IMR-90 (cell line): ENCODE data around the gene CYB561D2. TPM values are rescaled to one million over a fixed set of nuclear protein-coding genes. Genes with fewer than 3 reads are reported as not detected.

ENCODE experiments used
- ATAC-seq: fragments of 200-7000 bp; cut with Tn5 transposase; 2 replicates; pipeline ENCODE4 v1.9.1; 2020; ENCODE audit warnings: low read depth, mild to moderate bottlenecking, moderate library complexity
- BruUV-seq: library from RNA; stranded (reverse); fragments of 400-500 nt; replicated peaks from 2 replicates; lab custom pipeline; 2021; lab: Mats Ljungman, UMichigan
- CTCF ChIA-PET: fragments of 300-600 bp; formaldehyde crosslinking; extraction: SDS; loops from one replicate; lab custom pipeline; 2021; ENCODE audit warnings: antibody characterized with exemption; lab: Yijun Ruan, JAX
- POLR2A ChIA-PET: fragments of 300-600 bp; sonication (Branson Sonifier 250); formaldehyde crosslinking; loops from one replicate; lab custom pipeline; 2022; ENCODE audit warnings: antibody characterized with exemption; ENCODE audit not compliant: unreplicated experiment; lab: Charles Lee
- DNase-seq: peaks from one replicate; pipeline ENCODE4 v3.0.0; 2013
- H2AFZ ChIP-seq: replicated peaks from 2 replicates; pipeline ENCODE3; 2013; ENCODE audit warnings: low read length, mild to moderate bottlenecking; ENCODE audit not compliant: poor library complexity
- H2AK5ac ChIP-seq: 2 replicates; pipeline ENCODE4 v1.6.1; 2013; ENCODE audit warnings: low read depth, low read length, inconsistent platforms
- H2AK9ac ChIP-seq: replicated peaks from 2 replicates; pipeline ENCODE3; 2013; ENCODE audit warnings: mild to moderate bottlenecking, low read depth, low read length, moderate library complexity; ENCODE audit not compliant: poor library complexity
- H2BK120ac ChIP-seq: 2 replicates; pipeline ENCODE4 v1.6.1; 2013; ENCODE audit warnings: low read depth, low read length, inconsistent platforms
- H2BK15ac ChIP-seq: 3 replicates; pipeline ENCODE4 v1.6.1; 2013; ENCODE audit warnings: low read depth, low read length, inconsistent platforms
- H2BK20ac ChIP-seq: 2 replicates; pipeline ENCODE4 v1.6.1; 2013; ENCODE audit warnings: low read depth, mild to moderate bottlenecking, inconsistent platforms, low read length, moderate library complexity
- H2BK5ac ChIP-seq: 2 replicates; pipeline ENCODE4 v1.6.1; 2013; ENCODE audit warnings: mild to moderate bottlenecking, low read depth, low read length, inconsistent platforms; ENCODE audit not compliant: poor library complexity, severe bottlenecking
- H3K14ac ChIP-seq: replicated peaks from 2 replicates; pipeline ENCODE4 v1.6.1; 2013; ENCODE audit warnings: low read depth, low read length, inconsistent platforms
- H3K18ac ChIP-seq: 2 replicates; pipeline ENCODE4 v1.6.1; 2013; ENCODE audit warnings: low read depth, low read length, control low read depth
- H3K23ac ChIP-seq: 2 replicates; pipeline ENCODE4 v1.6.1; 2013; ENCODE audit warnings: low read depth, low read length, inconsistent platforms
- H3K27ac ChIP-seq: 2 replicates; pipeline ENCODE4 v1.5.1; 2013; ENCODE audit warnings: mild to moderate bottlenecking, control low read depth, low read length; ENCODE audit not compliant: insufficient read depth
- H3K27me3 ChIP-seq: 2 replicates; pipeline ENCODE4 v1.6.1; 2013; ENCODE audit warnings: low read length; ENCODE audit not compliant: control insufficient read depth, insufficient read depth
- H3K36me3 ChIP-seq: 2 replicates; pipeline ENCODE4 v1.6.1; 2013; ENCODE audit warnings: low read length, mixed read lengths; ENCODE audit not compliant: control insufficient read depth, insufficient read depth
- H3K4ac ChIP-seq: 2 replicates; pipeline ENCODE4 v1.6.1; 2013; ENCODE audit warnings: low read depth, low read length, inconsistent platforms
- H3K4me1 ChIP-seq: 2 replicates; pipeline ENCODE4 v1.6.1; 2013; ENCODE audit warnings: low read length, mixed read lengths; ENCODE audit not compliant: control insufficient read depth, insufficient read depth
- H3K4me2 ChIP-seq: 2 replicates; pipeline ENCODE4 v1.6.1; 2013; ENCODE audit warnings: low read depth, mild to moderate bottlenecking, control low read depth, low read length, moderate library complexity
- H3K4me3 ChIP-seq: 2 replicates; pipeline ENCODE4 v1.5.1; 2013; ENCODE audit warnings: low read depth, mild to moderate bottlenecking, control low read depth, low read length, moderate library complexity; ENCODE audit not compliant: insufficient read depth
- H3K56ac ChIP-seq: 2 replicates; pipeline ENCODE4 v1.6.1; 2013; ENCODE audit warnings: low read length, inconsistent platforms; ENCODE audit not compliant: insufficient read depth; ENCODE audit errors: extremely low read depth
- H3K79me1 ChIP-seq, 2 experiments: 2 replicates each; pipeline ENCODE4 v1.6.1; 2013; ENCODE audit warnings: low read length in 2 of 2, inconsistent platforms in 1 of 2, low read depth in 1 of 2
- H3K9ac ChIP-seq: 2 replicates; pipeline ENCODE4 v1.6.1; 2013; ENCODE audit warnings: low read depth, low read length, control low read depth
- H3K9me1 ChIP-seq: 2 replicates; pipeline ENCODE4 v1.6.1; 2013; ENCODE audit warnings: low read length, inconsistent platforms; ENCODE audit not compliant: insufficient read depth
- H3K9me3 ChIP-seq: 2 replicates; pipeline ENCODE4 v1.6.1; 2013; ENCODE audit warnings: low read length; ENCODE audit not compliant: control insufficient read depth, insufficient read depth
- H4K20me1 ChIP-seq: 2 replicates; pipeline ENCODE4 v1.6.1; 2013; ENCODE audit warnings: low read length, inconsistent platforms; ENCODE audit not compliant: insufficient read depth
- H4K5ac ChIP-seq: 2 replicates; pipeline ENCODE4 v1.6.1; 2013; ENCODE audit warnings: mild to moderate bottlenecking, low read depth, low read length, control low read depth
- H4K8ac ChIP-seq, 2 experiments: 2 replicates each; pipeline ENCODE4 v1.6.1; 2013; ENCODE audit warnings: low read depth in 2 of 2, low read length in 2 of 2, control low read depth in 1 of 2, inconsistent platforms in 1 of 2
- H4K91ac ChIP-seq: 2 replicates; pipeline ENCODE4 v1.6.1; 2013; ENCODE audit warnings: low read depth, low read length, inconsistent platforms; ENCODE audit not compliant: insufficient read depth
- BHLHE40 ChIP-seq: fragments of 150-350 bp; IDR thresholded peaks from 2 replicates; pipeline ENCODE4 v1.6.1; 2016; ENCODE audit warnings: mild to moderate bottlenecking, low read depth, low read length
- CHD1 ChIP-seq: IDR thresholded peaks from 2 replicates; pipeline ENCODE4 v1.6.1; 2012; ENCODE audit warnings: low read depth, low read length, improper control_type of control experiment
- MAZ ChIP-seq: IDR thresholded peaks from 2 replicates; pipeline ENCODE4 v1.6.1; 2012; ENCODE audit warnings: low read depth, mild to moderate bottlenecking, low read length, improper control_type of control experiment, moderate library complexity, borderline replicate concordance
- MXI1 ChIP-seq: IDR thresholded peaks from 2 replicates; pipeline ENCODE4 v1.6.1; 2012; ENCODE audit warnings: low read depth, mild to moderate bottlenecking, low read length, moderate library complexity, borderline replicate concordance
- NFE2L2 ChIP-seq: fragments of 150-350 bp; IDR thresholded peaks from 2 replicates; pipeline ENCODE4 v1.6.1; 2016; ENCODE audit warnings: low read depth, mild to moderate bottlenecking, low read length
- POLR2A ChIP-seq: IDR thresholded peaks from 2 replicates; pipeline ENCODE4 v1.6.1; 2012; ENCODE audit warnings: mild to moderate bottlenecking, low read depth, low read length
- RAD21 ChIP-seq: IDR thresholded peaks from 2 replicates; pipeline ENCODE4 v1.6.1; 2012; ENCODE audit warnings: low read length, improper control_type of control experiment
- RFX5 ChIP-seq: IDR thresholded peaks from 2 replicates; pipeline ENCODE4 v1.8.0; 2012; ENCODE audit warnings: low read depth, mild to moderate bottlenecking, low read length, moderate library complexity
- SMC3 ChIP-seq: fragments of 150-350 bp; IDR thresholded peaks from 2 replicates; pipeline ENCODE4 v1.6.1; 2016; ENCODE audit warnings: low read depth, mild to moderate bottlenecking, antibody characterized with exemption, low read length, moderate library complexity
- WGBS, 2 experiments: methylation state at CpG; one replicate each; pipeline versions ENCODE4 v1.1.5 to v1.1.7; 2013; ENCODE audit warnings: missing lambda C conversion rate in 2 of 2; ENCODE audit not compliant: insufficient read length in 1 of 2; ENCODE audit errors: extremely low coverage in 2 of 2; 5-methylcytosine and 5-hydroxymethylcytosine counted together
- dilution Hi-C: fragments of 300-500 bp; cut with HindIII; formaldehyde crosslinking; loops from one replicate; pipeline ENCODE4 v1.14.3; 2018; ENCODE audit warnings: low sequenced_read_pairs; ENCODE audit not compliant: unreplicated experiment
- in situ Hi-C: fragments of 300-500 bp; cut with MboI; formaldehyde crosslinking; loops from 3 replicates; pipeline ENCODE4 v1.14.3; 2019; ENCODE audit warnings: low sequenced_read_pairs, inconsistent platforms, mixed read lengths
- intact Hi-C: fragments of 100-400 bp; cut with micrococcal nuclease; formaldehyde crosslinking; loops from 2 replicates; pipeline ENCODE4 v1.10.0; 2022
- polyA plus RNA-seq, 3 experiments: library from polyadenylated mRNA; depleted of rRNA; stranded (reverse); fragments of >200 nt; gene quantifications; 2 replicates each; pipeline ENCODE4 v1.2.3, GENCODE V29; 2012; ENCODE audit warnings: low replicate concordance in 1 of 3
- total RNA-seq: library from RNA; depleted of rRNA; stranded (reverse); fragments of >200 nt; gene quantifications from 2 replicates; pipeline ENCODE4 v1.2.3, GENCODE V29; 2012
- TF ChIP-seq, protein P1 (sequence below): conservative IDR thresholded peaks from 2 replicates; pipeline ENCODE4 v1.5.1; 2012; ENCODE audit warnings: mild to moderate bottlenecking, low read depth, low read length, improper control_type of control experiment
- TF ChIP-seq, protein P2 (sequence below): fragments of 150-350 bp; IDR thresholded peaks from 2 replicates; pipeline ENCODE4 v1.6.1; 2016; ENCODE audit warnings: low read depth, mild to moderate bottlenecking, low read length, moderate library complexity, borderline replicate concordance
- TF ChIP-seq, protein P3 (sequence below): fragments of 150-350 bp; IDR thresholded peaks from 2 replicates; pipeline ENCODE4 v1.6.1; 2017; ENCODE audit warnings: mild to moderate bottlenecking, antibody characterized with exemption, low read length, low read depth

The CYB561D2 gene
- total and polyA plus RNA-seq, 2 of the 4 experiments (the other 2 are of a cell fraction), result 29.2 to 31.7 TPM

DNA sequence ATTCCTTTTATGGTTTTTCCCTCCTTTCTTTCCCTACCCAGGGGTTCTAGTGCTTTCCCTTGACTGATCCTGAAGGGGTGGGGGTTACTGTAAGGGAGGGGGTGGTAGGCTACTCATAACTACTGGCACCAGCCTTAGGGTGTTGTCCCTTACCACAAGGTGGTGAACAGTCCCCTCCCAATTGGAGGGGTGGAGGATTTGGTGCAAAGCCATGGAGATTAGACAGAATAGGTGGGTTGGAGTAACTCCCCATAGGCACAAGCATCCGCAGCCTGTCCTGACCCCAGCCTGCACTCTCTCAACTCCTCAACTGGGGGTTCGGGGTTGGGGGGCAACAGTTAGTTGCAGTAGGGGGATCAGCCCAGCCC lies 25.6 kb upstream of the CYB561D2 start:
- no peak overlapping the region for H2BK20ac ChIP-seq
- no peak overlapping the region for H3K14ac ChIP-seq
- no peak for DNase-seq
- dilution Hi-C loops, result no loop called here
- H4K5ac ChIP-seq, result no peak overlapping the region
- in situ Hi-C loops, result loop anchor here (25.0 kb wide), 3 partner anchors 1062 to 1837 kb away; partner anchors contain the start of genes ABHD14B, GPR62, MANF and PCBP4
- WGBS, 2 experiments, result no CpG with 5 or more reads among the region's 2 CpGs
- H4K8ac ChIP-seq, result no peak overlapping the region
- H3K4ac ChIP-seq, result no peak overlapping the region
- no peaks in the 10 kb centered on the region for H3K27me3 ChIP-seq
- H3K36me3 ChIP-seq, result peaks cover 12% of the 10 kb centered on the region
- H4K20me1 ChIP-seq, result peaks cover 9% of the 10 kb centered on the region
- H3K9me1 ChIP-seq, result peaks cover 2% of the 10 kb centered on the region
- H3K79me1 ChIP-seq, result peaks cover 21 to 37% of the 10 kb centered on the region in 2 experiments
- no peak overlapping the region for H3K23ac ChIP-seq
- BruUV-seq, result no TSS peak
- no peak overlapping the region for H4K91ac ChIP-seq
- H3K18ac ChIP-seq, result no peak overlapping the region
- H3K4me2 ChIP-seq, result no peak overlapping the region
- H2AK5ac ChIP-seq, result no peak overlapping the region
- no peaks in the 10 kb centered on the region for H3K9me3 ChIP-seq
- no peak overlapping the region for H3K27ac ChIP-seq
- TF ChIP-seq, protein P1, sequence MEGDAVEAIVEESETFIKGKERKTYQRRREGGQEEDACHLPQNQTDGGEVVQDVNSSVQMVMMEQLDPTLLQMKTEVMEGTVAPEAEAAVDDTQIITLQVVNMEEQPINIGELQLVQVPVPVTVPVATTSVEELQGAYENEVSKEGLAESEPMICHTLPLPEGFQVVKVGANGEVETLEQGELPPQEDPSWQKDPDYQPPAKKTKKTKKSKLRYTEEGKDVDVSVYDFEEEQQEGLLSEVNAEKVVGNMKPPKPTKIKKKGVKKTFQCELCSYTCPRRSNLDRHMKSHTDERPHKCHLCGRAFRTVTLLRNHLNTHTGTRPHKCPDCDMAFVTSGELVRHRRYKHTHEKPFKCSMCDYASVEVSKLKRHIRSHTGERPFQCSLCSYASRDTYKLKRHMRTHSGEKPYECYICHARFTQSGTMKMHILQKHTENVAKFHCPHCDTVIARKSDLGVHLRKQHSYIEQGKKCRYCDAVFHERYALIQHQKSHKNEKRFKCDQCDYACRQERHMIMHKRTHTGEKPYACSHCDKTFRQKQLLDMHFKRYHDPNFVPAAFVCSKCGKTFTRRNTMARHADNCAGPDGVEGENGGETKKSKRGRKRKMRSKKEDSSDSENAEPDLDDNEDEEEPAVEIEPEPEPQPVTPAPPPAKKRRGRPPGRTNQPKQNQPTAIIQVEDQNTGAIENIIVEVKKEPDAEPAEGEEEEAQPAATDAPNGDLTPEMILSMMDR, result no peak
- TF ChIP-seq SMC3 (no peak), MXI1 (no peak), CHD1 (no peak), RFX5 (no peak), BHLHE40 (no peak), MAZ (no peak), NFE2L2 (no peak), RAD21 (no peak), POLR2A (no peak)
- TF ChIP-seq, protein P2, sequence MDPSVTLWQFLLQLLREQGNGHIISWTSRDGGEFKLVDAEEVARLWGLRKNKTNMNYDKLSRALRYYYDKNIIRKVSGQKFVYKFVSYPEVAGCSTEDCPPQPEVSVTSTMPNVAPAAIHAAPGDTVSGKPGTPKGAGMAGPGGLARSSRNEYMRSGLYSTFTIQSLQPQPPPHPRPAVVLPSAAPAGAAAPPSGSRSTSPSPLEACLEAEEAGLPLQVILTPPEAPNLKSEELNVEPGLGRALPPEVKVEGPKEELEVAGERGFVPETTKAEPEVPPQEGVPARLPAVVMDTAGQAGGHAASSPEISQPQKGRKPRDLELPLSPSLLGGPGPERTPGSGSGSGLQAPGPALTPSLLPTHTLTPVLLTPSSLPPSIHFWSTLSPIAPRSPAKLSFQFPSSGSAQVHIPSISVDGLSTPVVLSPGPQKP, result no peak
- TF ChIP-seq, protein P3, sequence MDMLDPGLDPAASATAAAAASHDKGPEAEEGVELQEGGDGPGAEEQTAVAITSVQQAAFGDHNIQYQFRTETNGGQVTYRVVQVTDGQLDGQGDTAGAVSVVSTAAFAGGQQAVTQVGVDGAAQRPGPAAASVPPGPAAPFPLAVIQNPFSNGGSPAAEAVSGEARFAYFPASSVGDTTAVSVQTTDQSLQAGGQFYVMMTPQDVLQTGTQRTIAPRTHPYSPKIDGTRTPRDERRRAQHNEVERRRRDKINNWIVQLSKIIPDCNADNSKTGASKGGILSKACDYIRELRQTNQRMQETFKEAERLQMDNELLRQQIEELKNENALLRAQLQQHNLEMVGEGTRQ, result no peak
- ATAC-seq, result no peak
- ChIA-PET POLR2A (no interaction called here), CTCF (no interaction called here)
- no peak overlapping the region for H3K4me3 ChIP-seq
- no peak overlapping the region for H2AK9ac ChIP-seq
- no peak overlapping the region for H2AFZ ChIP-seq
- H3K9ac ChIP-seq, result no peak overlapping the region
- H3K56ac ChIP-seq, result no peak overlapping the region
- peaks cover 20% of the 10 kb centered on the region for H3K4me1 ChIP-seq
- H2BK120ac ChIP-seq, result no peak overlapping the region
- intact Hi-C loops, result no loop called here
- no peak overlapping the region for H2BK15ac ChIP-seq
- H2BK5ac ChIP-seq, result no peak overlapping the region
